Erythroblast (primary cell): ENCODE data around the gene VSTM2B.

ENCODE experiments used
- DNase-seq, 2 experiments: peaks; one replicate each; lab custom pipeline; 2025; lab: John Stamatoyannopoulos, UW
- GATA1 ChIP-seq: IDR thresholded peaks from 2 replicates; pipeline ENCODE4 v1.6.1; 2011; ENCODE audit warnings: low read depth, mild to moderate bottlenecking, control low read depth, low read length, moderate library complexity
- POLR2A ChIP-seq: IDR thresholded peaks from 2 replicates; pipeline ENCODE4 v1.6.1; 2011; ENCODE audit warnings: mild to moderate bottlenecking, low read length

The VSTM2B gene

GRCh38 chr19:29487432-29487831, 38.4 kb upstream of the VSTM2B start:
- no peak for TF ChIP-seq GATA1
- TF ChIP-seq POLR2A: no peak
- DNase-seq: no peak

- no peak for DNase-seq
- TF ChIP-seq POLR2A (no peak), GATA1 (no peak)
Observed at GRCh38 chr19:29488316-29488715, 37.5 kb upstream of the VSTM2B start.

GRCh38 chr19:29489172-29489951, 36.4 kb upstream of the VSTM2B start:
- TF ChIP-seq POLR2A: no peak
- no peak for TF ChIP-seq GATA1
- DNase-seq: no peak

- DNase-seq: no peak
- TF ChIP-seq POLR2A (no peak), GATA1 (no peak)
Observed at GRCh38 chr19:29491491-29491890, 34.3 kb upstream of the VSTM2B start.

- TF ChIP-seq GATA1 (no peak), POLR2A (no peak)
- no peak for DNase-seq
Observed at GRCh38 chr19:29491995-29492577, 33.7 kb upstream of the VSTM2B start.

- TF ChIP-seq GATA1 (no peak), POLR2A (no peak)
- no peak for DNase-seq
Observed at GRCh38 chr19:29492769-29493168, 33.0 kb upstream of the VSTM2B start.

- no peak for TF ChIP-seq GATA1
- no peak for TF ChIP-seq POLR2A
- no peak for DNase-seq
Observed at GRCh38 chr19:29495091-29495490, 30.7 kb upstream of the VSTM2B start.

GRCh38 chr19:29495901-29496441, 29.8 kb upstream of the VSTM2B start:
- no peak for DNase-seq
- TF ChIP-seq GATA1: no peak
- no peak for TF ChIP-seq POLR2A

- DNase-seq: no peak
- no peak for TF ChIP-seq POLR2A
- no peak for TF ChIP-seq GATA1
Observed at GRCh38 chr19:29497241-29497640, 28.6 kb upstream of the VSTM2B start.

- no peak for DNase-seq
- TF ChIP-seq GATA1: no peak
- TF ChIP-seq POLR2A: no peak
Observed at GRCh38 chr19:29497686-29498436, 27.9 kb upstream of the VSTM2B start.

- TF ChIP-seq POLR2A: no peak
- no peak for TF ChIP-seq GATA1
- DNase-seq: no peak
Observed at GRCh38 chr19:29499261-29499920, 26.4 kb upstream of the VSTM2B start.

GRCh38 chr19:29499921-29500590, 25.7 kb upstream of the VSTM2B start:
- no peak for DNase-seq
- TF ChIP-seq POLR2A: no peak
- TF ChIP-seq GATA1: no peak
